DOHH2 (cell line): ENCODE results near the gene TSNAXIP1.

Experiments
- H3F3A ChIP-seq: fragments of 200-600 bp; sonication (generic), shearing (Covaris generic); 2 replicates; pipeline ENCODE4 v1.6.0; 2016; ENCODE audit warnings: antibody characterized with exemption, mild to moderate bottlenecking; ENCODE audit not compliant: control insufficient read depth, insufficient read depth
- H3K27ac ChIP-seq: fragments of 200-600 bp; sonication (generic); 2 replicates; pipeline ENCODE4 v1.5.1; 2014; ENCODE audit warnings: low read depth, mild to moderate bottlenecking, low read length, moderate library complexity
- H3K27me3 ChIP-seq: fragments of 200-600 bp; sonication (generic); 2 replicates; pipeline ENCODE4 v1.6.1; 2014; ENCODE audit warnings: mild to moderate bottlenecking, low read length, mixed read lengths; ENCODE audit not compliant: control insufficient read depth
- H3K36me3 ChIP-seq: fragments of 200-600 bp; sonication (generic); 2 replicates; pipeline ENCODE4 v1.6.1; 2014; ENCODE audit warnings: mild to moderate bottlenecking, low read length, moderate library complexity, mixed read lengths; ENCODE audit not compliant: control insufficient read depth
- H3K4me1 ChIP-seq: fragments of 200-600 bp; sonication (generic); 2 replicates; pipeline ENCODE4 v1.6.1; 2014; ENCODE audit warnings: mild to moderate bottlenecking, low read length, mixed read lengths; ENCODE audit not compliant: control insufficient read depth
- H3K4me2 ChIP-seq: fragments of 200-600 bp; sonication (generic); 2 replicates; pipeline ENCODE4 v1.6.0; 2014; ENCODE audit warnings: mild to moderate bottlenecking, low read length, moderate library complexity
- H3K4me3 ChIP-seq: fragments of 200-600 bp; sonication (generic); 2 replicates; pipeline ENCODE4 v1.5.1; 2014; ENCODE audit warnings: mild to moderate bottlenecking, low read length, mixed read lengths
- H3K79me2 ChIP-seq: fragments of 200-600 bp; sonication (generic); 2 replicates; pipeline ENCODE4 v1.6.1; 2014; ENCODE audit warnings: mild to moderate bottlenecking, low read length, mixed read lengths; ENCODE audit not compliant: control insufficient read depth
- H3K9me2 ChIP-seq: fragments of 200-600 bp; sonication (generic); replicated peaks from 2 replicates; pipeline ENCODE4 v1.6.1; 2014; ENCODE audit warnings: mild to moderate bottlenecking, low read length, mixed read lengths; ENCODE audit not compliant: control insufficient read depth
- H3K9me3 ChIP-seq: fragments of 200-600 bp; sonication (generic); 2 replicates; pipeline ENCODE4 v1.6.1; 2014; ENCODE audit warnings: antibody characterized with exemption, low read length, mixed read lengths; ENCODE audit not compliant: control insufficient read depth, insufficient read depth
- H4K20me1 ChIP-seq: fragments of 200-600 bp; sonication (generic); 2 replicates; pipeline ENCODE4 v1.6.0; 2014; ENCODE audit warnings: low read depth, mild to moderate bottlenecking, antibody characterized with exemption, low read length, moderate library complexity; ENCODE audit not compliant: control insufficient read depth, insufficient read depth
- EZH2phosphoT487 ChIP-seq: fragments of 200-600 bp; sonication (generic); IDR thresholded peaks from 2 replicates; pipeline ENCODE4 v1.6.1; 2017; ENCODE audit warnings: borderline replicate concordance, mild to moderate bottlenecking, antibody characterized with exemption, low read length, moderate library complexity, mixed read lengths
- TF ChIP-seq, protein P1 (sequence below): fragments of 200-600 bp; sonication (generic); IDR thresholded peaks from one replicate; pipeline ENCODE4 v1.5.1; 2014; ENCODE audit warnings: antibody characterized with exemption, mild to moderate bottlenecking, low read depth, low read length; ENCODE audit not compliant: poor library complexity, severe bottlenecking

Gene TSNAXIP1

DNA sequence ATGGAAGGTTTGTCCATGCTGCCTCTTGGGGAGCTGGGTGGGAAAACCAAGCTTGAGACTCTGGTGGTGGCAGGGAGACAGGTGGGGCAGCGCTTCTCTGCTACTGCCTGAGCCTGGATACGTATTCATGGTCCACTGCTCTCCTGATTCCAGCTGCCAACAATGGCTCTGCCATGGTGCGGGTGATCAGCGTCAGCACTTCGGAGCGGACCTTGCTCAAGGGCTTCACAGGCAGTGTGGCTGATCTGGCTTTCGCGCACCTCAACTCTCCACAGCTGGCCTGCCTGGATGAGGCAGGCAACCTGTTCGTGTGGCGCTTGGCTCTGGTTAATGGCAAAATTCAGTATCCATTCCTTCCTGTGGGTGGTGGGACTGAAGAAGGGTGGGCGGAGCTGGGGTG, 70.4 kb downstream of the TSNAXIP1 start:
- Histone ChIP-seq H3K79me2 (peaks cover 40% of the 10 kb centered on the region), H3K27me3 (no peaks in the 10 kb centered on the region), H4K20me1 (peaks cover 4% of the 10 kb centered on the region; the same call in 1 of the 2 replicates), H3K4me3 (no peak overlapping the region), H3K4me2 (no peak overlapping the region), H3K27ac (no peak overlapping the region), H3F3A (peaks cover 5% of the 10 kb centered on the region; the same call in 1 of the 2 replicates), H3K9me3 (no peaks in the 10 kb centered on the region), H3K4me1 (peaks cover 22% of the 10 kb centered on the region), H3K36me3 (peaks cover 73% of the 10 kb centered on the region), H3K9me2 (no peaks in the 10 kb centered on the region)
- TF ChIP-seq, protein P1, sequence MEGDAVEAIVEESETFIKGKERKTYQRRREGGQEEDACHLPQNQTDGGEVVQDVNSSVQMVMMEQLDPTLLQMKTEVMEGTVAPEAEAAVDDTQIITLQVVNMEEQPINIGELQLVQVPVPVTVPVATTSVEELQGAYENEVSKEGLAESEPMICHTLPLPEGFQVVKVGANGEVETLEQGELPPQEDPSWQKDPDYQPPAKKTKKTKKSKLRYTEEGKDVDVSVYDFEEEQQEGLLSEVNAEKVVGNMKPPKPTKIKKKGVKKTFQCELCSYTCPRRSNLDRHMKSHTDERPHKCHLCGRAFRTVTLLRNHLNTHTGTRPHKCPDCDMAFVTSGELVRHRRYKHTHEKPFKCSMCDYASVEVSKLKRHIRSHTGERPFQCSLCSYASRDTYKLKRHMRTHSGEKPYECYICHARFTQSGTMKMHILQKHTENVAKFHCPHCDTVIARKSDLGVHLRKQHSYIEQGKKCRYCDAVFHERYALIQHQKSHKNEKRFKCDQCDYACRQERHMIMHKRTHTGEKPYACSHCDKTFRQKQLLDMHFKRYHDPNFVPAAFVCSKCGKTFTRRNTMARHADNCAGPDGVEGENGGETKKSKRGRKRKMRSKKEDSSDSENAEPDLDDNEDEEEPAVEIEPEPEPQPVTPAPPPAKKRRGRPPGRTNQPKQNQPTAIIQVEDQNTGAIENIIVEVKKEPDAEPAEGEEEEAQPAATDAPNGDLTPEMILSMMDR: no peak
- no peak for TF ChIP-seq EZH2phosphoT487
